Femur (tissue), 1 donor: ENCODE data around the gene ZDHHC1.
"Not testable (repeated sequence)": the region's sequence is repeated elsewhere in the genome, so short reads cannot be mapped to it uniquely, and the experiment has no call there.

Experiments
- DNase-seq: peaks from one replicate; pipeline ENCODE4 v3.0.0-alpha.2; 2017

The ZDHHC1 gene

GRCh38 chr16:67430504-67430976 lies 14.3 kb upstream of the ZDHHC1 start:
- DNase-seq, result no peak

- DNase-seq, result no peak
Measured at GRCh38 chr16:67429799-67430503, 13.7 kb upstream of the ZDHHC1 start.

GRCh38 chr16:67429053-67429798 lies 12.9 kb upstream of the ZDHHC1 start:
- no peak for DNase-seq

- peak; percentile 77 for DNase-seq
Measured at GRCh38 chr16:67428146-67428731, 12.0 kb upstream of the ZDHHC1 start.

GRCh38 chr16:67426950-67427349 lies 10.7 kb upstream of the ZDHHC1 start:
- no peak for DNase-seq

- no peak for DNase-seq
Measured at GRCh38 chr16:67426022-67426421, 9.7 kb upstream of the ZDHHC1 start.

- DNase-seq, result no peak
Measured at GRCh38 chr16:67425580-67425979, 9.3 kb upstream of the ZDHHC1 start.

GRCh38 chr16:67425061-67425460 lies 8.8 kb upstream of the ZDHHC1 start:
- no peak for DNase-seq

- DNase-seq, result no peak
Measured at GRCh38 chr16:67424261-67424615, 8.0 kb upstream of the ZDHHC1 start.

GRCh38 chr16:67423611-67424260 lies 7.5 kb upstream of the ZDHHC1 start:
- no peak for DNase-seq

GRCh38 chr16:67423015-67423414 lies 6.7 kb upstream of the ZDHHC1 start:
- DNase-seq, result no peak

- DNase-seq, result no peak
Measured at GRCh38 chr16:67421030-67421429, 4.8 kb upstream of the ZDHHC1 start.

- DNase-seq, result no peak
Measured at GRCh38 chr16:67419931-67420330, 3.7 kb upstream of the ZDHHC1 start.

- DNase-seq, result no peak
Measured at GRCh38 chr16:67419502-67419901, 3.2 kb upstream of the ZDHHC1 start.

- DNase-seq, result no peak
Measured at GRCh38 chr16:67417333-67418061, 1.2 kb upstream of the ZDHHC1 start.

- DNase-seq, result not testable (repeated sequence)
Measured at GRCh38 chr16:67415421-67415820, 856 bp downstream of the ZDHHC1 start.

- DNase-seq, result no peak
Measured at GRCh38 chr16:67413978-67414911, 2.0 kb downstream of the ZDHHC1 start.

GRCh38 chr16:67412294-67412693 lies 4.0 kb downstream of the ZDHHC1 start:
- DNase-seq, result no peak

- no peak for DNase-seq
Measured at GRCh38 chr16:67411339-67411738, 4.9 kb downstream of the ZDHHC1 start.

GRCh38 chr16:67409631-67410030 lies 6.6 kb downstream of the ZDHHC1 start:
- DNase-seq, result no peak

GRCh38 chr16:67407788-67408452 lies 8.4 kb downstream of the ZDHHC1 start:
- DNase-seq, result no peak
